ENCODE data around the gene CAPN5.

DNA sequence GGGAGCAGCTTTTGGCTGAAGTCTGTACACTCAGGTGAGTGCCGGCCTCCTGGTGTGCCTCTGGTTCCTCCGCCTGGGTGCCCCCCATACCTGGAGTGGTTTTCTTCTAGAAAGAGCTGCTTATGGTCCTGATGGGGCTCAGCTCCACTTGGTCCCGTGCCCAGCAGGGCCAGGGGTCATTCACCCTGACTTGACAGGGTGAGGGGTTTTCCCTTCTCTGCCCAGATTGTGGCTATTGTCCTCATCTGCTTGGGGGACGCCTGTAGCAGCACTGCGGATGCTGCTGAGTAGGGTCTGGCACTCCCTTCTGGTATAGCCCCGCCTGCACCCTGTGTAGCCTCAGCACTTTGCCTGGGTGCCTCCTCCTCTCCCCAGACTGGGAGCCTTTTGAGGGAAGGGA lies 44.1 kb downstream of the CAPN5 start:
- TF ChIP-seq, protein P1, sequence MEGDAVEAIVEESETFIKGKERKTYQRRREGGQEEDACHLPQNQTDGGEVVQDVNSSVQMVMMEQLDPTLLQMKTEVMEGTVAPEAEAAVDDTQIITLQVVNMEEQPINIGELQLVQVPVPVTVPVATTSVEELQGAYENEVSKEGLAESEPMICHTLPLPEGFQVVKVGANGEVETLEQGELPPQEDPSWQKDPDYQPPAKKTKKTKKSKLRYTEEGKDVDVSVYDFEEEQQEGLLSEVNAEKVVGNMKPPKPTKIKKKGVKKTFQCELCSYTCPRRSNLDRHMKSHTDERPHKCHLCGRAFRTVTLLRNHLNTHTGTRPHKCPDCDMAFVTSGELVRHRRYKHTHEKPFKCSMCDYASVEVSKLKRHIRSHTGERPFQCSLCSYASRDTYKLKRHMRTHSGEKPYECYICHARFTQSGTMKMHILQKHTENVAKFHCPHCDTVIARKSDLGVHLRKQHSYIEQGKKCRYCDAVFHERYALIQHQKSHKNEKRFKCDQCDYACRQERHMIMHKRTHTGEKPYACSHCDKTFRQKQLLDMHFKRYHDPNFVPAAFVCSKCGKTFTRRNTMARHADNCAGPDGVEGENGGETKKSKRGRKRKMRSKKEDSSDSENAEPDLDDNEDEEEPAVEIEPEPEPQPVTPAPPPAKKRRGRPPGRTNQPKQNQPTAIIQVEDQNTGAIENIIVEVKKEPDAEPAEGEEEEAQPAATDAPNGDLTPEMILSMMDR (IDR thresholded peaks at IDR 0.05 in 8 of 11, conservative IDR thresholded peaks at IDR 0.05 in 3 of 11) = no peak
- no peak for TF ChIP-seq POLR2AphosphoS5 (IDR thresholded peaks at IDR 0.05)
